ENCODE results near the gene UBAP2L.
"Not testable (repeated sequence)": the region's sequence is repeated elsewhere in the genome, so short reads cannot be mapped to it uniquely, and the experiment has no call there.

The UBAP2L gene

DNA sequence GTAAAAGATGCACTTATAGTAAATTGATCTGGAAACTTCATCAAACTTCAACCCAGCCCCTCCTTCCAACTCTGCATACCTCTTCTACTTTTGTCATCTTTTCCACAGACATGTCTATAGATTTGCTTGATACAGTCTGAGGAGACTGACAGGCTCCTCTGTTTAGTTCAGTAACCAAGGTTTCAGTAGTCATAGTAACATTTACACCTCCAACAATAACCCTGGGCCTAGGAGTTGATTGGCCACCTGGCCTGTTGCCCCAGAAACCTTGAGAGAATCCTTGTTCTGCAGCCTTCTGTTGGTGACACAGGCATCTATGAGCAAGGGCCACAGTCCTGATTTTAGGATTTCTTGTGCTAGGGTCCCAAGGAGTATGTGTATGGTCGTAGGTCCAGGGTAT, 14.6 kb upstream of the UBAP2L start, which contains the start of gene CFAP141:
TSS of gene CFAP141 (minus strand) at position 138 of the 400 bp plus-strand sequence. CDS start at position 112, 26 bp downstream.
- DNase-seq, result no peak

GRCh38 chr1:154207262-154207661, 13.5 kb upstream of the UBAP2L start:
- no peak for DNase-seq

GRCh38 chr1:154208677-154209388, 11.9 kb upstream of the UBAP2L start:
- no peak for DNase-seq

- no peak for DNase-seq
Measured at GRCh38 chr1:154212083-154212482, 8.7 kb upstream of the UBAP2L start.

GRCh38 chr1:154213274-154213673, 7.5 kb upstream of the UBAP2L start:
- DNase-seq, result no peak

- no peak for DNase-seq
Measured at GRCh38 chr1:154218545-154218944, 2.2 kb upstream of the UBAP2L start.

- DNase-seq, result no peak
Measured at GRCh38 chr1:154219541-154219940, 1.2 kb upstream of the UBAP2L start.

- peak; percentile 51 for DNase-seq
Measured at GRCh38 chr1:154220970-154221277, 169 bp downstream of the UBAP2L start.

- DNase-seq, result no peak
Measured at GRCh38 chr1:154221278-154222001, 685 bp downstream of the UBAP2L start.

DNA sequence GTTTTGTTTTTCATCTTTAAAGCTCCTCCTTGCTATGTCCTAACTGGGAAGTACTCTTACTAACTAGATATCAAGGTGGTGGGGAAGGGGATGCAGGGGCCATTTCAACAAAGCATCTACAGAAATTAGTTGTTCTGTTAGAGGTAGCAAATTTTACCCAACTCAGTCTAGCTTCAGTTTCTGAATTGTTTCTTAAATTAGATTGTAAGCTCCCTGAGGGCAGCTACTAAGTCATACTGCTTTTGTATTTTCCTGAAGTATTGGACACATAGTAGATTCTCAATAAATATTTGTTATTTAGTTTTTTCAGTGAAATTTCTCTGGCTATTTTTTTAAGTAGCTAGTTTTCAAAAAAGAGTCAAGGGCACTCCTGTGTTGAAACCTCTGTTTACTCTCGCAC, 1.8 kb downstream of the UBAP2L start:
- DNase-seq, result no peak

DNA sequence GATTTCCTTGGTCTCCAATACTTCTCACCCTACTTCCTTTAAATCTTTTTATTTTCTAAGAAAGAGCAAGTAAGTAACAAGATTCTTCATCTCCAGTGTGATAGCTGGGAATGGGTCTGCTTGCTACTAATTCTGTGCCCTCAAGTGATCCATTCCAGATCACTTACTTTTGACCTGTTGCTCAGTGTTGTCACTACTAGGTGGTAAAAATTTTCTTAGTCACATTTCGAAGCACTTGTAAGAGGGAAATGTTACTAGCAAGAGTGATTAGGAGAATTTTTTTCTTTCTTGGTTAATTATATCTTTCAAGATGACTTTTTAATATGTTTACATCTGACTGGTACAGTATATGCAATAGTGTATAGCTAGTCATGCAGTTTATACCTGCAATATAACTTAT, 2.2 kb downstream of the UBAP2L start:
- no peak for DNase-seq

- no peak for DNase-seq
Measured at GRCh38 chr1:154223621-154224020, 2.9 kb downstream of the UBAP2L start.

DNA sequence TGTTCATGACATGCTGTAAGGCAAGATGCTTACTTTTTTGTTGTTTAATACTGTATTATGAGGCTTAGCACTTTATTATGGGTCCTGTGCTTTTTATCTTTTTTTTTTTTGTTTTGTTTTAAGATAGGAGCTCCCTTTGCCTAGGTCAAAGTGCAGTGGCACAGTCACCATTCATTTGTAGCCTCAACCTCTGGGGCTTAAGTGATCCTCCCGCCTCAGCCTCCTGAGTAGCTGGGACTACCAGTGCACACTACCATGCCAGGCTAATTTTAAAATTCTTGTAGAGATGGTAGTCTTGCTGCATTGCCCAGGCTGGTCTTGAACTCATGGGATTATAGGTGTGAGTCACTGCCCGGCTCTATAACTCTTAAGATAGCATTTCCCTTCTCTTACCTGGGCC, 4.6 kb downstream of the UBAP2L start:
- DNase-seq, result no peak

- DNase-seq, result not testable (repeated sequence)
Measured at GRCh38 chr1:154231112-154231511, 10.4 kb downstream of the UBAP2L start.

DNA sequence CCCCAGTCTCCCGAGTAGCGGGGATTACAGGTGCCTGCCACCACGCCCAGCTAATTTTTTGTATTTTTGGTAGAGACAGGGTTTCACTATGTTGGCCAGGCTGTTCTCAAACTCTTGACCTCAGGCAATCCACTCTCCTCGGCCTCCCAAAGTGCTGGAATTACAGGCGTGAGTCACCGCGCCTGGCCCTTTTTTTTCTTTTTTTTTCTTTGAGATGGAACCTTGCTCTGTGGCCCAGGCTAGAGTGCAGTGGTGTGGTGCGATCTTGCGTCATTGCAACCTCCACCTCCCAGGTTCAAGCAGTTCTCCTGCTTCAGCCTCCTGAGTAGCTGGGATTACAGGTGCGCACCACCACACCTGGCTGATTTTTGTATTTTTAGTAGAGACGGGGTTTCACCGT, 12.4 kb downstream of the UBAP2L start:
- not testable (repeated sequence) for DNase-seq

DNA sequence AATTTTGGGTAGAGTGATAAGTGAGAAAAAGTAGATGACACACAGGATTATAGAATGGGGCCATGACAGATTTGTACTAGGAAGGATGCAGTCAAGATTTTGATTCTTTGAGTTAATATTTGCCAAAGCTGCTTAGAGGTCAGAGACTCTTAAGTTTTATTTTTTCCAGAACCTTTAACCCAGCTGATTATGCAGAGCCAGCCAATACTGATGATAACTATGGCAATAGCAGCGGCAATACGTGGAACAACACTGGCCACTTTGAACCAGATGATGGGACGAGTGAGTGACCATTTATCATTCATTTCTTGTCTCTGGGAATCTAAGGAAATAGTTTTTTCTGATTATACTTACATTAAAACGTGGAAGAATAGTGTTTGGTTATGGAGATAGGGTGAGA, 16.1 kb downstream of the UBAP2L start:
- no peak for DNase-seq

- no peak for DNase-seq
Measured at GRCh38 chr1:154237435-154237834, 16.7 kb downstream of the UBAP2L start.

DNA sequence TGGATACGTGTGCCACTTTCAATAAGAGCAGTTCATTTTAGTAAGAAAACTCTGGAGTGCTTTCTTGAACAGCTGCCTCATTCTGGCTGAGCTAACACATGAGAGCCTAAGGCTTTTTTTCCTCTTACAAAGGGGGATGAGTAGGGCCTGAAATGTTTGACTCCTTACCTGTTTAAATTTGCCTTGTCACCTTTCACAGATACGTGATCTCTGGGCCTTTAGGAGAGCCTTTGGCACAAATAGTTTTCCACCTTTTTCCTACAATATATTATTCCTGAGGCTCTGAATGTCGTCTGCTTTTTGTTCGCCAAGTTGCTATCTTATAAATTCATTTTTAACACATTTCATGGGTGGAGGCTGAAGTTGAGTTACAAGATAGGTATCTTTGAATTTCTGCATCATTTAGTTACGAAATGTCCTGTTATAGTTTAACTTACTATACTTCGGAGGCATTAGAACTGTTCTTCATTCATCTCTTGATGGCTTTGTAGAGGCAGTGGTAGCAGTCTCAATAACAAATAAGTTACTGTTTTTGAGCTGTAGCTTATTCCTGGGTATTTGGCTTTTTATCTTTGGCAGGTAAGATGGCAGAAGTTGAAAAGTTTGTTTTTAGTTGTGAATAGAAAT, 17.2 kb downstream of the UBAP2L start:
- no peak for DNase-seq

GRCh38 chr1:154239491-154239890, 18.7 kb downstream of the UBAP2L start:
- DNase-seq, result no peak

GRCh38 chr1:154240294-154240833, 19.6 kb downstream of the UBAP2L start:
- no peak for DNase-seq

DNA sequence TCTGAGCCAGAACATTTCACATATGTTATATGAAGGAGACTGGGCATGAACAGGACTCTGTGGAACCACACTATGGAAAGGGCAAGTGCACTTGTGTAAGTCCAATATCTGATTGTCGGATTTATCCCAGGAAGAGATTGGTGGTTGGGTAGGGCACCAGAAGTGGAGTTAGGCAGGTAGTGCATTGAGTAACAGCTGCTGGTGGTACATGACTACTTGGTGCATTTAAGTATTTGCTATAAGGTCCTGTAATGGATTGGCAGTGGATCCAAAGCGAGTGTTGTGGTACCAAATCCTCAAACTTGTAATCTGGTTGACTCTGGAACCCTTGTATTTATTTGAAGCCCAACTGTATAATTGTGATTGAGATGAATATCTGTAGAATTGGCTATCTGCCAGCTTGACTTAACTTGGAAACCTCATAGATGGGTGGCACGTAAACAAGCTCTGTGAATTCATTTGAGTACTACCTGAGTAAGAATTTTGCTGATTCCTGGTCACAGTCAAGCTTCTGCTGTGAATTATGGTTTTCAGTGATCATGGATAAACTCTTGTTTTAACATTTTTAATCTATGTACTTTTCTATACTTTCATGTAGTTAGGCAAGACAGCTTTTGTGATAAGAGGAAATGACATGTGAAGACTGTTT, 21.1 kb downstream of the UBAP2L start:
- no peak for DNase-seq

DNA sequence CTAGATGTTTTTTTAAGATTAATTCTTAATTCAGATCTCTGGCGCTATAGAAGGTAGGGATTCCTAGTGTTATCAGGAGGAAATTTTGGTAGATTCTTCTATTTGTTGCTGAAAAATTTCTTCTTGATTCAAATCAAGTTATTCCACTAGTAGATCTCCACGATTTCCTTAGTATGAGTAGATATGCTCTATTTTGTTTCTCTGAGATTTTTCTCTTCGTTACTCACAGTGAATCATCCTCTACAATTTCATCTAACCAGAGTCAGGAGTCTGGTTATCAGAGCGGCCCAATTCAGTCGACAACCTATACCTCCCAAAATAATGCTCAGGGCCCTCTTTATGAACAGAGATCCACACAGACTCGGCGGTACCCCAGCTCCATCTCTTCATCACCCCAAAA, 32.9 kb downstream of the UBAP2L start:
- DNase-seq, result no peak

GRCh38 chr1:154256686-154257085, 35.9 kb downstream of the UBAP2L start:
- no peak for DNase-seq
